A204.1 (cell line): ENCODE results near the gene RIPPLY3.

ENCODE experiments used
- FAIRE-seq: peaks from 2 replicates; lab custom pipeline; 2012; peaks lifted over from hg19 to GRCh38; lab: Jason Lieb, UNC

RIPPLY3 gene

DNA sequence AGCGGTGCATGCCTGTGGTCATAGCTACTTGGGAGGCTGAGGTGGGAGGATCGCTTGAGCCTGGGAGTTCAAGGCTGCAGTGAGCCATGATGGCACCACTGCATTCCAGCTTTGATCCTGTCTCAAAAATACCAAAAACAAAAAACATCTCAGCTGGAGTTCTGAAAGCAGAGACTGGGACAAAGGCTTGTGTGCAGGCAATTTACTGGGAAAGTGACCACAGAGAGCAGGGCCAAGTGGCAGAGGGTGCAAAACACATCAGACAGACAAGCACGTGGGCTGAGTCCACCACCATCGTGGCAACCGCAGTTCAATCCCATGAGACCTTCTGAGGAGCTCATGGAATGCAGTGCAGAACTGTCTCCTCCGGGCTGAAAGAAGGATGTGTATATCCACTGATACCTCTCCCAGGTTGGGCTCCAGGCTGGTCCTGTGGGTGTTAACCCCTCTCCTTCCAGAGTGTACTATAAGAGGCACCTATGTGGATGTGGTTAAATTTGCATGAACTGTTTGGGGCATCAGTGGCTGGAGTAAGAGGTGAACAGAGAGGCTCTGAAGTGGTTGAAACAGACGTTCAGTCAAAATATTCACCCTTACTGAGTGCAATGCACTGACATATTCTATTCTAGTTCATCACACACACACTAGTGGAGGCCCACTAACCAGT lies 55.6 kb downstream of the RIPPLY3 start:
- no peak for FAIRE-seq

DNA sequence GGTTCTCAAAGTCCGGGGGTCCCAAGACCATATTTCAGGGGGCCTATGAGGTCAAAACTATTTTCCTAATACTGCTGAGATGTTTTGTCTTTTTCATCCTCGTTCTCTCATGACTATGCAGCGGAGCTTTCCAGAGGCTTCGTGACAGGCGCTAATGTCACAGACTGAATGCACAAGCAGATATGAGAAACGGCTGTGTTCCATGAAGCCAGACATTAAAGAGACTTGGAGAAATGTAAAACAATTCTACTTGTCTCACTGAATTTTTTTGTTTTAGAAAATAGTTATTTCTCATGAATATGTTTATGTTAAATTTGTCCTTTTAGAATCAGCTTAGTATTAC lies 56.1 kb downstream of the RIPPLY3 start:
- FAIRE-seq, result no peak

DNA sequence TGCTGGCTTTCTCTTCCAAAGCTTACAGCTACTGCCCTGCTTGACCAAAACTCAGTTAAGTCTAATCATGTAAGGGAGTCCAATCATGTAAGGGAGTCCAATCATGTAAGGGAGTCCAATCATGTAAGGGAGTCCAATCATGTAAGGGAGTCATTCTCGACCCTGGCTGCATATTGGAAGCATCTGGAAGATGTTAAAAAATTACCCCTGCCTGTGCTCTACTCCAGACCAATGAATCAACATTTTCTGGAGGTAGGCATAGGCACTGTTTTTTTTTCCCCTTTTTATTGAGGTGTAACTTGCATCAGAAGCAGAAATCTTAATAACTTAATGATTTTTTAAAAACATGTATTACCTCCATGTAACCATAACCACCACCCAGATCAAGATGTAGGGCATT lies 56.9 kb downstream of the RIPPLY3 start:
- FAIRE-seq, result no peak

DNA sequence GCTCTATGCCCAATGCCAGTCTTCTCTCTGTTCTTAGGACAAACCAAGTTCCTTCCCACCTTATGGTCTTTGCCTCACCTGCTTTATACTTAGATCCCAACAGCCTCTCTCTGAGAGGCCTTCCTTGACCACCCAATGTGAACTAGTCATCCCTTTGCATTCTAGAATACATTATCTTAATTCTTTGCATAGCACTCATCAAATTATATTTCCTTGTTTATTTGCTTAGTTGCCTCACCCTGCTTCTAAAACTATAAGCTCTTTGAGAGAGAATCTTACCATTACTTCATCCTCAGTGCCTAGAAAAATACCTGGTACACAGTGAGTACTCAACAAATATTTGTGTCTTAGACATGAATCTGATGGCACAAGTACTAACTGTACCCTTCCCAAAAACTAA lies 58.3 kb downstream of the RIPPLY3 start:
- no peak for FAIRE-seq

DNA sequence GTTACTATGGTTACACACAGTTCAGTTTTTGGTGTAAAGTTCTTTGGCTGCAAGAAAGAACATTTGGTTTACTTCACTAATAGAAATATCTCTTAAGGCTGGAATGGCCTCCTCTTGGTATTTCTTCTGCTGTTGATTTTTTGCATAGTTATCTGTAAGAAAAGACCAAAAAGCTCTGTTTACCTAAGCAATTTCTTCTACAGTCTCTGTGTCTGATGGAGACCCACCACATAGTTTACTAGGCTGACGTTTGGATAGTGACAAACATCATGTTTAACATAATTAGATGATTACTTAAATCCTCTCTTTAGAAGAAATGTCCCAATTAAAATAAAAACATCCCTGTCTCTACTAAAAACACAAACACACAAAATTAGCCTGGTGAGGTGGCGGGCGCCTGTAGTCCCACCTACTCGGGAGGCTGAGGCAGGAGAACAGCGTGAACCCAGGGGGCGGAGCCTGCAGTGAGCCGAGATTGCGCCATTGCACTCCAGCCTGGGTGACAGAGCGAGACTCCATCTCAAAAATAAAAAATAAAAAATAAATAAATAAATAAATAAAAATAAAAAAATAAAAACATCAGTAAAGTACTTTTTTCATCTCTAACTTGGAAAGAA lies 59.2 kb downstream of the RIPPLY3 start:
- FAIRE-seq, result no peak
